Measurements from ENCODE around the gene BACH1. TPM values are rescaled to one million over a fixed set of nuclear protein-coding genes. Genes with fewer than 3 reads are reported as not detected.

The BACH1 gene
- polyA plus RNA-seq, 1 of the 3 experiments (the other 2 are of a cell fraction): 18.1 TPM

DNA sequence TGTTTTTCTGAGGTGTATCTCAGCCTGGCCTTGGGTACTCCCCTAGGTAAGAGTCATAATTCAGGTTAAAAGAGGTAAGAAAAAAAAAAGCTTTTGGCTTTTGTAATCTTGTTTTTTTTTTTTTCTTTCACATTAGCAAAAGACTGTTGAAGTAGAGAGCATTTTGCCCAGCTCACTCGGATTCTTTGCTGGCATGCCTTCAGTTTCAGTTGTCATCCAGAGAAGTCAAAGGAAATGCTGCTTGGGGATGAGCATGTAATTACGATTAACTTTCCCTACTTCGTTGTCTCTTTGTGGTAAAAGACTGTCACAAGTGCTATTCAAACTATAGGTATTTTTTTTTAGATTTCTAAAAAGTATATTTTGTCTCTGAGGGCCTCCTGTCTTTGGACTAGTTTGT lies 6.3 kb downstream of the BACH1 start:
- ChIA-PET POLR2A (no interaction called here), CTCF (interaction anchor here (0.8 kb wide), 1 partner anchor 217 kb away, joined by 3 read pairs; no protein-coding TSS in a partner anchor)
- H2AFZ ChIP-seq (ENCODE audit: low read depth): no peak overlapping the region
- H3F3A ChIP-seq (replicated peaks; ENCODE audit: insufficient read depth): peaks cover 3% of the 10 kb centered on the region
- TF ChIP-seq RCOR1 (IDR thresholded peaks at IDR 0.05; ENCODE audit: low read length) (no peak), RXRA (IDR thresholded peaks at IDR 0.05; ENCODE audit: borderline replicate concordance, low read depth) (no peak), FOSL2 (IDR thresholded peaks at IDR 0.05; ENCODE audit: borderline replicate concordance, low read depth) (no peak)
- 85% methylated on average over 3 of the region's 3 CpGs for WGBS (ENCODE audit: low lambda C conversion rate)
- H3K9ac ChIP-seq: no peak overlapping the region
- no peaks in the 10 kb centered on the region for H3K9me3 ChIP-seq
- peak overlapping the region in 1 of 2 experiments; percentile 16; a peak in 1 of 4 replicates for H3K27ac ChIP-seq (ENCODE audit: low read depth in 2 of 2, low read length in 1 of 2)
- no peaks in the 10 kb centered on the region for H3K27me3 ChIP-seq (ENCODE audit: insufficient read depth)
- no peak for DNase-seq
- no peaks in the 10 kb centered on the region for H3K9me2 ChIP-seq
- peaks cover 98% of the 10 kb centered on the region for H4K20me1 ChIP-seq (ENCODE audit: insufficient read depth)
- H3K36me3 ChIP-seq (replicated peaks in 1 of 2; ENCODE audit: control insufficient read depth in 1 of 2, insufficient read depth in 2 of 2, low read length in 1 of 2): peaks cover 6 to 23% of the 10 kb centered on the region in 2 experiments
- peaks cover 100% of the 10 kb centered on the region for H3K79me2 ChIP-seq (ENCODE audit: insufficient read depth)
- H3K4me1 ChIP-seq (ENCODE audit: control insufficient read depth in 1 of 2, insufficient read depth in 2 of 2, low read depth in 1 of 2, low read length in 1 of 2): peaks cover 20 to 57% of the 10 kb centered on the region in 2 experiments; a peak in 3 of 4 replicates
- no peak overlapping the region for H3K4me3 ChIP-seq (ENCODE audit: low read depth in 2 of 2, low read length in 1 of 2)
- H3K4me2 ChIP-seq: peak overlapping the region; percentile 6; the same call in 1 of the 2 replicates

DNA sequence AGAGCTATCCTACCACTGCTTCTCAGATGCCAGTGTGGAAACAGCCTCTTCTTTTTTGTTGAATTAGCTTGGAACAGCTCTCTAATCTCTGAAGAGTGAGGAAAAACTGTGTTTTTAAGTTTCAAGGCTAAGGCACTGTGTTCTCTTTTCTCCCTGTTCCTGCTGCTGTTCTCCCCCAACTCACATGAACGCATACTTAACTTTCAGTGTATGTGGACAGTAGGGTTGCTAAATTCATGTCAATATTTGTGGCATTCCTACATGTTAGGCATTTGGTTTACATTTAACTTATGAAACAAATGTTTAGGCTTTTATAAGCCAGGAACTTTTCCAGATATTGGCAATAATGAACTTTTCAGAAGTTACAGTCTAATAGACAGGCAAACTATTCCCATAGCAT lies 6.8 kb downstream of the BACH1 start:
- Histone ChIP-seq H2AFZ (ENCODE audit: low read depth) (no peak overlapping the region), H3K4me3 (ENCODE audit: low read depth in 2 of 2, low read length in 1 of 2) (no peak overlapping the region), H3K27ac (ENCODE audit: low read depth in 2 of 2, low read length in 1 of 2) (0 out of 4 replicates have a peak overlapping the region, but pooled peaks of 1 of the 2 experiments have one; percentile 16), H3K9me2 (no peaks in the 10 kb centered on the region), H3K36me3 (replicated peaks in 1 of 2; ENCODE audit: control insufficient read depth in 1 of 2, insufficient read depth in 2 of 2, low read length in 1 of 2) (peaks cover 6 to 27% of the 10 kb centered on the region in 2 experiments), H3K4me1 (ENCODE audit: control insufficient read depth in 1 of 2, insufficient read depth in 2 of 2, low read depth in 1 of 2, low read length in 1 of 2) (peaks cover 16 to 57% of the 10 kb centered on the region in 2 experiments; a peak in 3 of 4 replicates), H3K79me2 (ENCODE audit: insufficient read depth) (peaks cover 100% of the 10 kb centered on the region), H3K9me3 (no peaks in the 10 kb centered on the region), H3K27me3 (ENCODE audit: insufficient read depth) (no peaks in the 10 kb centered on the region), H4K20me1 (ENCODE audit: insufficient read depth) (peaks cover 98% of the 10 kb centered on the region), H3F3A (replicated peaks; ENCODE audit: insufficient read depth) (no peaks in the 10 kb centered on the region), H3K4me2 (no peak overlapping the region), H3K9ac (no peak overlapping the region)
- POLR2A ChIA-PET: no interaction called here
- DNase-seq: no peak
- CTCF ChIA-PET: interaction anchor here (0.6 to 0.8 kb wide), 2 partner anchors 65 to 217 kb away, joined by 3 read pairs; no protein-coding TSS in a partner anchor
- 4% methylated on average over 1 of the region's 1 CpG for WGBS (ENCODE audit: low lambda C conversion rate)
- TF ChIP-seq, protein P1, sequence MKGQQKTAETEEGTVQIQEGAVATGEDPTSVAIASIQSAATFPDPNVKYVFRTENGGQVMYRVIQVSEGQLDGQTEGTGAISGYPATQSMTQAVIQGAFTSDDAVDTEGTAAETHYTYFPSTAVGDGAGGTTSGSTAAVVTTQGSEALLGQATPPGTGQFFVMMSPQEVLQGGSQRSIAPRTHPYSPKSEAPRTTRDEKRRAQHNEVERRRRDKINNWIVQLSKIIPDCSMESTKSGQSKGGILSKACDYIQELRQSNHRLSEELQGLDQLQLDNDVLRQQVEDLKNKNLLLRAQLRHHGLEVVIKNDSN (IDR thresholded peaks at IDR 0.05; ENCODE audit: borderline replicate concordance, low read depth): no peak
- no peak for TF ChIP-seq ELF1 (IDR thresholded peaks at IDR 0.05)
- no peak for TF ChIP-seq PBX3 (IDR thresholded peaks at IDR 0.05)
- TF ChIP-seq, protein P2, sequence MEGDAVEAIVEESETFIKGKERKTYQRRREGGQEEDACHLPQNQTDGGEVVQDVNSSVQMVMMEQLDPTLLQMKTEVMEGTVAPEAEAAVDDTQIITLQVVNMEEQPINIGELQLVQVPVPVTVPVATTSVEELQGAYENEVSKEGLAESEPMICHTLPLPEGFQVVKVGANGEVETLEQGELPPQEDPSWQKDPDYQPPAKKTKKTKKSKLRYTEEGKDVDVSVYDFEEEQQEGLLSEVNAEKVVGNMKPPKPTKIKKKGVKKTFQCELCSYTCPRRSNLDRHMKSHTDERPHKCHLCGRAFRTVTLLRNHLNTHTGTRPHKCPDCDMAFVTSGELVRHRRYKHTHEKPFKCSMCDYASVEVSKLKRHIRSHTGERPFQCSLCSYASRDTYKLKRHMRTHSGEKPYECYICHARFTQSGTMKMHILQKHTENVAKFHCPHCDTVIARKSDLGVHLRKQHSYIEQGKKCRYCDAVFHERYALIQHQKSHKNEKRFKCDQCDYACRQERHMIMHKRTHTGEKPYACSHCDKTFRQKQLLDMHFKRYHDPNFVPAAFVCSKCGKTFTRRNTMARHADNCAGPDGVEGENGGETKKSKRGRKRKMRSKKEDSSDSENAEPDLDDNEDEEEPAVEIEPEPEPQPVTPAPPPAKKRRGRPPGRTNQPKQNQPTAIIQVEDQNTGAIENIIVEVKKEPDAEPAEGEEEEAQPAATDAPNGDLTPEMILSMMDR (IDR thresholded peaks at IDR 0.05): no peak
- TF ChIP-seq FOSL2 (IDR thresholded peaks at IDR 0.05; ENCODE audit: borderline replicate concordance, low read depth): no peak
- TF ChIP-seq SMC3 (IDR thresholded peaks at IDR 0.05; ENCODE audit: low read depth, low read length): no peak
- TF ChIP-seq EZH2phosphoT487 (IDR thresholded peaks at IDR 0.05; ENCODE audit: borderline replicate concordance, low read depth): no peak
- no peak for TF ChIP-seq RAD21 (IDR thresholded peaks at IDR 0.05; ENCODE audit: low read length)
- no peak for TF ChIP-seq REST (IDR thresholded peaks at IDR 0.05; ENCODE audit: low read depth, low read length)
- no peak for TF ChIP-seq FOXM1 (IDR thresholded peaks at IDR 0.05; ENCODE audit: low read depth)
- TF ChIP-seq MXI1 (IDR thresholded peaks at IDR 0.05; ENCODE audit: low read depth, low read length): no peak
- TF ChIP-seq TAF1 (IDR thresholded peaks at IDR 0.05; ENCODE audit: borderline replicate concordance, low read depth, low read length): no peak
- TF ChIP-seq EP300 (IDR thresholded peaks at IDR 0.05; ENCODE audit: borderline replicate concordance in 1 of 2, low read depth in 1 of 2, low read length in 1 of 2): no peak
- TF ChIP-seq GABPA (IDR thresholded peaks at IDR 0.05; ENCODE audit: low read depth): no peak
- no peak for TF ChIP-seq GATA2 (CRISPR knock-in tag; IDR thresholded peaks at IDR 0.05)
- TF ChIP-seq POLR2AphosphoS5 (IDR thresholded peaks at IDR 0.05; ENCODE audit: low read depth, low read length): no peak
